Measurements from ENCODE around the gene ACOT4.

The ACOT4 gene

GRCh38 chr14:73644531-73645247, 53.0 kb downstream of the ACOT4 start, which contains the start of gene DNAL1 (continued):
- peak; percentile 86 for TF ChIP-seq PRDM10 (tag by site-specific recombination; IDR thresholded peaks at IDR 0.05)
- TF ChIP-seq YY1 (tag by site-specific recombination; IDR thresholded peaks at IDR 0.05): peak; percentile 32; the same call in 1 of the 2 replicates
- TF ChIP-seq ZNF555 (tag by site-specific recombination; conservative IDR thresholded peaks at IDR 0.05): no peak
- no peak for TF ChIP-seq ZNF654 (tag by site-specific recombination; IDR thresholded peaks at IDR 0.05; ENCODE audit: low read depth)
- peak; percentile 59; the same call in 1 of the 2 replicates for TF ChIP-seq KLF8 (tag by site-specific recombination; IDR thresholded peaks at IDR 0.05)
- TF ChIP-seq ZNF549 (tag by site-specific recombination; IDR thresholded peaks at IDR 0.05): no peak
- no peak for TF ChIP-seq ZNF202 (tag by site-specific recombination; IDR thresholded peaks at IDR 0.05; ENCODE audit: borderline replicate concordance)
- TF ChIP-seq, protein P1, sequence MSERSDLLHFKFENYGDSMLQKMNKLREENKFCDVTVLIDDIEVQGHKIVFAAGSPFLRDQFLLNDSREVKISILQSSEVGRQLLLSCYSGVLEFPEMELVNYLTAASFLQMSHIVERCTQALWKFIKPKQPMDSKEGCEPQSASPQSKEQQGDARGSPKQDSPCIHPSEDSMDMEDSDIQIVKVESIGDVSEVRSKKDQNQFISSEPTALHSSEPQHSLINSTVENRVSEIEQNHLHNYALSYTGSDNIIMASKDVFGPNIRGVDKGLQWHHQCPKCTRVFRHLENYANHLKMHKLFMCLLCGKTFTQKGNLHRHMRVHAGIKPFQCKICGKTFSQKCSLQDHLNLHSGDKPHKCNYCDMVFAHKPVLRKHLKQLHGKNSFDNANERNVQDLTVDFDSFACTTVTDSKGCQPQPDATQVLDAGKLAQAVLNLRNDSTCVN (tag by site-specific recombination; optimal IDR thresholded peaks at IDR 0.05): peak; percentile 34
- peak; percentile 76 for TF ChIP-seq SCRT2 (tag by site-specific recombination; IDR thresholded peaks at IDR 0.05)
- 0 out of 2 replicates have a peak, but pooled peaks have one; percentile 25 for TF ChIP-seq ZNF629 (tag by site-specific recombination; IDR thresholded peaks at IDR 0.05)
- no peak for TF ChIP-seq ZNF248 (tag by site-specific recombination; IDR thresholded peaks at IDR 0.05)
- TF ChIP-seq, protein P2, sequence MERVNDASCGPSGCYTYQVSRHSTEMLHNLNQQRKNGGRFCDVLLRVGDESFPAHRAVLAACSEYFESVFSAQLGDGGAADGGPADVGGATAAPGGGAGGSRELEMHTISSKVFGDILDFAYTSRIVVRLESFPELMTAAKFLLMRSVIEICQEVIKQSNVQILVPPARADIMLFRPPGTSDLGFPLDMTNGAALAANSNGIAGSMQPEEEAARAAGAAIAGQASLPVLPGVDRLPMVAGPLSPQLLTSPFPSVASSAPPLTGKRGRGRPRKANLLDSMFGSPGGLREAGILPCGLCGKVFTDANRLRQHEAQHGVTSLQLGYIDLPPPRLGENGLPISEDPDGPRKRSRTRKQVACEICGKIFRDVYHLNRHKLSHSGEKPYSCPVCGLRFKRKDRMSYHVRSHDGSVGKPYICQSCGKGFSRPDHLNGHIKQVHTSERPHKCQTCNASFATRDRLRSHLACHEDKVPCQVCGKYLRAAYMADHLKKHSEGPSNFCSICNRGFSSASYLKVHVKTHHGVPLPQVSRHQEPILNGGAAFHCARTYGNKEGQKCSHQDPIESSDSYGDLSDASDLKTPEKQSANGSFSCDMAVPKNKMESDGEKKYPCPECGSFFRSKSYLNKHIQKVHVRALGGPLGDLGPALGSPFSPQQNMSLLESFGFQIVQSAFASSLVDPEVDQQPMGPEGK (tag by site-specific recombination; IDR thresholded peaks at IDR 0.05): 0 out of 2 replicates have a peak, but pooled peaks have one; percentile 58
- TF ChIP-seq ZNF174 (tag by site-specific recombination; IDR thresholded peaks at IDR 0.05): no peak
- no peak for TF ChIP-seq ZNF624 (tag by site-specific recombination; IDR thresholded peaks at IDR 0.05)
- TF ChIP-seq KLF1 (tag by site-specific recombination; IDR thresholded peaks at IDR 0.05): no peak
- TF ChIP-seq, protein P3, sequence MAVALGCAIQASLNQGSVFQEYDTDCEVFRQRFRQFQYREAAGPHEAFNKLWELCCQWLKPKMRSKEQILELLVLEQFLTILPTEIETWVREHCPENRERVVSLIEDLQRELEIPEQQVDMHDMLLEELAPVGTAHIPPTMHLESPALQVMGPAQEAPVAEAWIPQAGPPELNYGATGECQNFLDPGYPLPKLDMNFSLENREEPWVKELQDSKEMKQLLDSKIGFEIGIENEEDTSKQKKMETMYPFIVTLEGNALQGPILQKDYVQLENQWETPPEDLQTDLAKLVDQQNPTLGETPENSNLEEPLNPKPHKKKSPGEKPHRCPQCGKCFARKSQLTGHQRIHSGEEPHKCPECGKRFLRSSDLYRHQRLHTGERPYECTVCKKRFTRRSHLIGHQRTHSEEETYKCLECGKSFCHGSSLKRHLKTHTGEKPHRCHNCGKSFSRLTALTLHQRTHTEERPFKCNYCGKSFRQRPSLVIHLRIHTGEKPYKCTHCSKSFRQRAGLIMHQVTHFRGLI (tag by site-specific recombination; IDR thresholded peaks at IDR 0.05): peak; percentile 92
- no peak for TF ChIP-seq ZNF776 (tag by site-specific recombination; IDR thresholded peaks at IDR 0.05; ENCODE audit: borderline replicate concordance)
- no peak for TF ChIP-seq ZNF221 (tag by site-specific recombination; IDR thresholded peaks at IDR 0.05; ENCODE audit: borderline replicate concordance)
- no peak for TF ChIP-seq ZNF302 (tag by site-specific recombination; IDR thresholded peaks at IDR 0.05; ENCODE audit: low read depth)
- no peak for TF ChIP-seq BCL11B (tag by site-specific recombination; IDR thresholded peaks at IDR 0.05; ENCODE audit: low read depth)
- no peak for TF ChIP-seq ZIC2 (tag by site-specific recombination; IDR thresholded peaks at IDR 0.05)
- 0 out of 2 replicates have a peak, but pooled peaks have one; percentile 45 for TF ChIP-seq ZNF660 (tag by site-specific recombination; IDR thresholded peaks at IDR 0.05)
- TF ChIP-seq ZXDB (tag by site-specific recombination; IDR thresholded peaks at IDR 0.05): peak; percentile 63
- TF ChIP-seq ZNF426 (tag by site-specific recombination; IDR thresholded peaks at IDR 0.05): no peak
